Neural crest cell (in vitro differentiated cells): ENCODE data around the gene UBE2G1. TPM values are rescaled to one million over a fixed set of nuclear protein-coding genes. Genes with fewer than 3 reads are reported as not detected.
"Not testable (repeated sequence)": the region's sequence is repeated elsewhere in the genome, so short reads cannot be mapped to it uniquely, and the experiment has no call there.

Experiments
- DNase-seq: peaks from one replicate; pipeline ENCODE4 v3.0.0; 2021; ENCODE audit warnings: low read depth, mixed read lengths, low spot score
- H3K27ac Mint-ChIP-seq: one replicate; pipeline ENCODE4 v1.8.0; 2021; ENCODE audit warnings: mild to moderate bottlenecking, mixed read lengths; ENCODE audit not compliant: unreplicated experiment
- H3K27me3 Mint-ChIP-seq: 2 replicates; pipeline ENCODE4 v1.8.0; 2021; ENCODE audit warnings: low read depth, mild to moderate bottlenecking, mixed read lengths
- H3K36me3 Mint-ChIP-seq: 2 replicates; pipeline ENCODE4 v1.8.0; 2021; ENCODE audit warnings: low read depth, mild to moderate bottlenecking, mixed read lengths
- H3K4me1 Mint-ChIP-seq: 2 replicates; pipeline ENCODE4 v1.8.0; 2021; ENCODE audit warnings: mixed read lengths
- H3K4me3 Mint-ChIP-seq: one replicate; pipeline ENCODE4 v1.8.0; 2021; ENCODE audit warnings: mild to moderate bottlenecking, mixed read lengths
- H3K9me3 Mint-ChIP-seq: 2 replicates; pipeline ENCODE4 v1.8.0; 2021; ENCODE audit warnings: mixed read lengths
- CTCF ChIP-seq: fragments of 200-600 bp; sonication (generic); conservative IDR thresholded peaks from 2 replicates; pipeline ENCODE4 v1.5.0; 2021; ENCODE audit warnings: antibody characterized with exemption, mild to moderate bottlenecking
- total RNA-seq: library from RNA; stranded (reverse); gene quantifications from 2 replicates; pipeline ENCODE4 v1.2.1, GENCODE V29; 2021

UBE2G1 gene
- total RNA-seq, 1 donor from 2014 or later: 98.5 TPM

- H3K4me3 Mint-ChIP-seq: no peak overlapping the region
- no peak for TF ChIP-seq CTCF
- DNase-seq: no peak
- H3K27me3 Mint-ChIP-seq: no peaks in the 10 kb centered on the region
- H3K4me1 Mint-ChIP-seq: peaks cover 22% of the 10 kb centered on the region
- peaks cover 4% of the 10 kb centered on the region for H3K36me3 Mint-ChIP-seq
- H3K9me3 Mint-ChIP-seq: no peaks in the 10 kb centered on the region
- H3K27ac Mint-ChIP-seq: peak overlapping the region; percentile 81
These were observed 9.3 kb downstream of the UBE2G1 start for GRCh38 chr17:4357030-4357628.

DNA sequence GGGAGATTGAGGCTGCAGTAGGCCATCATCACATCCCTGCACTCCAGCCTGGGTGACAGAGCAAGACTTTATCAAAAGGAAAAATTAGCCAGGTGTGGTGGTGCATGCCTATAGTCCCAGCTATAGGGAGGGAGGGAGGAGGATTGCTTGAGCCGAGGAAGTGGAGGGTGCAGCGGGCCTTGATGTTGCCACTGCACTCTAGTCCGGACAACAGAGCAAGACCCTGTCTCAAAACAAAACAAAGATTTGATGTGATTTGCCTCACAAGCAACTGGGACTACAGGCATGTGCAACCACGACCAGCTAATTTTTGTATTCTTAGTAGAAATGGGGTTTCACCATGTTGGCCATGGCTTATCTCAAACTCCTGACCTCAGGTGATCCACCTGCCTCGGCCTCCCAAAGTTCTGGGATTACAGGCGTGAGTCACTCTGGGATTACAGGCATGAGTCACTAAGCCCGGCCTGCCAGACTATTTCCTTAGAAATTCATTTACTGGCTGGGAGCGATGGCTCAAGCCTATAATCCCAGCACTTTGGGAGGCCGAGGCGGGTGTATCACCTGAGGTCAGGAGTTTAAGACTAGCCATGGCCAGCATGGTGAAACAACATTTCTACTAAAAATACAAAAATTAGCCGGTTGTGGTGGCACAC lies 11.5 kb downstream of the UBE2G1 start:
- no peak for DNase-seq
- no peak for TF ChIP-seq CTCF

DNA sequence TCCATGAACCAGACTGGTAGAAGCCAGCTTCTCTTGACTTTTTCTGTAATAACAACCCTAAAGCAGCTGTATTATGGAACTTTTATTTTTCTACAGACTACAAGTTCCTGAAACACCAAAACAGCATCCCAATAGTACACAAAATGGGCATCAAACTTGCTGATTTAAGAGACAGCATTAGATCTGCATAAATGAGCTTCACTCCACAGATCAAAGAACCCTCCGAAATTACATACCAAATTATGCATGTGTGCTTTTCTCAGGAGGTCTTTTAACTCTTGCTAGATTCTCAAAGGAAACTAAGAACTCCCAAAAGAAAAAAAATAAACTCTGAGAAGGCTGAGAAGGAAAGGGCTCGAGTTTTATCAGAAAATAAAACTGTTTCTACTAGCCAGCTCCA lies 12.3 kb downstream of the UBE2G1 start:
- Mint-ChIP-seq H3K4me3 (no peak overlapping the region), H3K27me3 (no peaks in the 10 kb centered on the region), H3K36me3 (peaks cover 2% of the 10 kb centered on the region), H3K4me1 (peaks cover 21% of the 10 kb centered on the region), H3K9me3 (no peaks in the 10 kb centered on the region), H3K27ac (no peak overlapping the region)
- TF ChIP-seq CTCF: no peak
- no peak for DNase-seq

More for the DNA sequence above, 11.5 kb downstream of the UBE2G1 start:
- H3K4me1 Mint-ChIP-seq: peaks cover 23% of the 10 kb centered on the region
- H3K36me3 Mint-ChIP-seq: peaks cover 2% of the 10 kb centered on the region
- no peak overlapping the region for H3K27ac Mint-ChIP-seq
- H3K9me3 Mint-ChIP-seq: no peaks in the 10 kb centered on the region
- H3K27me3 Mint-ChIP-seq: no peaks in the 10 kb centered on the region
- no peak overlapping the region for H3K4me3 Mint-ChIP-seq

GRCh38 chr17:4350214-4350613 lies 16.3 kb downstream of the UBE2G1 start:
- peaks cover 14% of the 10 kb centered on the region for H3K4me1 Mint-ChIP-seq
- not testable (repeated sequence) for H3K27ac Mint-ChIP-seq, H3K9me3 Mint-ChIP-seq, H3K27me3 Mint-ChIP-seq, H3K36me3 Mint-ChIP-seq, H3K4me3 Mint-ChIP-seq, DNase-seq

- no peak for TF ChIP-seq CTCF
- H3K27ac Mint-ChIP-seq: no peak overlapping the region
- H3K36me3 Mint-ChIP-seq: no peaks in the 10 kb centered on the region
- H3K9me3 Mint-ChIP-seq: no peaks in the 10 kb centered on the region
- H3K4me3 Mint-ChIP-seq: no peak overlapping the region
- peaks cover 3% of the 10 kb centered on the region for H3K4me1 Mint-ChIP-seq
- no peak for DNase-seq
- H3K27me3 Mint-ChIP-seq: no peaks in the 10 kb centered on the region
These were observed 20.8 kb downstream of the UBE2G1 start for GRCh38 chr17:4345581-4346252.

DNA sequence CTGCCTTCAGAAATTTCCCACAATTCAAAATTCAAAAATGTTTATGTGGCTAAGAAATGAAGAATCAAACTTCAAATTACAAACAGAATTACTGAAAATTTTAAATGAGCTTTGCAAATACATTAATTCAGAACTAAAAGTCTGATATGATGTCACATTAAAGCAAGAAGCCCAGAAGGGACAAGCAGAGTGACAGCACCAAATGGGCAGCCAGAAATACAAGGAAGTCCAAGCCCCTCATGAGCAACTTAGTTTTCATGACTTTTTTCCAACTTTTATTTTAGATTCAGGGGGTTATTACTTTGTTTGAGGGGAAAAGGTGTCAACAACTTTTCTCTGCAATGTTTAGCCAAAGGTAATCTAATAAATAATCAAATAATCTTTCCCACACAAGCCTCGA lies 21.5 kb downstream of the UBE2G1 start:
- Mint-ChIP-seq H3K4me1 (peaks cover 3% of the 10 kb centered on the region), H3K27me3 (no peaks in the 10 kb centered on the region), H3K27ac (no peak overlapping the region), H3K36me3 (no peaks in the 10 kb centered on the region), H3K9me3 (no peaks in the 10 kb centered on the region), H3K4me3 (no peak overlapping the region)
- no peak for TF ChIP-seq CTCF
- DNase-seq: no peak
